Activated CD8-positive, alpha-beta T cell treated with anti-CD3 and anti-CD28 coated beads for 36 hours (primary cell): Measurements from ENCODE around the gene GALNT1. TPM values are rescaled to one million over a fixed set of nuclear protein-coding genes. Genes with fewer than 3 reads are reported as not detected.

Experiments used
- ATAC-seq: fragments of 200-7000 bp; cut with Tn5 transposase; one replicate; pipeline ENCODE4 v1.10.0; 2021; ENCODE audit warnings: mild to moderate bottlenecking, moderate library complexity
- CTCF ChIA-PET: fragments of 350-600 bp; sonication (Branson Sonifier 250); formaldehyde crosslinking; loops from one replicate; lab custom pipeline; 2021; ENCODE audit warnings: antibody characterized with exemption; lab: Charles Lee
- POLR2A ChIA-PET: fragments of 350-600 bp; sonication (Branson Sonifier 250); formaldehyde crosslinking; loops from one replicate; lab custom pipeline; 2021; ENCODE audit warnings: antibody characterized with exemption; lab: Charles Lee
- DNase-seq: peaks from one replicate; pipeline ENCODE4 v3.0.0-alpha.2; 2020
- H3K27ac Mint-ChIP-seq: one replicate; pipeline ENCODE4 v1.8.0; 2021; ENCODE audit warnings: mild to moderate bottlenecking, mixed read lengths
- H3K27me3 Mint-ChIP-seq: one replicate; pipeline ENCODE4 v1.8.0; 2021; ENCODE audit warnings: mixed read lengths
- H3K36me3 Mint-ChIP-seq: one replicate; pipeline ENCODE4 v1.8.0; 2021; ENCODE audit warnings: low read depth, mixed read lengths
- H3K4me1 Mint-ChIP-seq: one replicate; pipeline ENCODE4 v1.8.0; 2021; ENCODE audit warnings: low read depth, mixed read lengths
- H3K4me3 Mint-ChIP-seq: one replicate; pipeline ENCODE4 v1.8.0; 2021; ENCODE audit warnings: mild to moderate bottlenecking, moderate library complexity, mixed read lengths
- H3K9me3 Mint-ChIP-seq: one replicate; pipeline ENCODE4 v1.8.0; 2021; ENCODE audit warnings: mixed read lengths
- CTCF ChIP-seq: fragments of 200-600 bp; IDR thresholded peaks from one replicate; pipeline ENCODE4 v1.8.0; 2022; ENCODE audit warnings: antibody characterized with exemption, mild to moderate bottlenecking
- intact Hi-C: fragments of 100-400 bp; cut with micrococcal nuclease; formaldehyde crosslinking; loops from one replicate; pipeline ENCODE4 v1.10.0; 2022
- total RNA-seq, 2 experiments: library from RNA; stranded (reverse); gene quantifications; one replicate each; pipeline ENCODE4 v1.2.3, GENCODE V29; 2021

The GALNT1 gene
- total RNA-seq, 2 experiments from 2014 or later: 38.2 to 38.8 TPM

DNA sequence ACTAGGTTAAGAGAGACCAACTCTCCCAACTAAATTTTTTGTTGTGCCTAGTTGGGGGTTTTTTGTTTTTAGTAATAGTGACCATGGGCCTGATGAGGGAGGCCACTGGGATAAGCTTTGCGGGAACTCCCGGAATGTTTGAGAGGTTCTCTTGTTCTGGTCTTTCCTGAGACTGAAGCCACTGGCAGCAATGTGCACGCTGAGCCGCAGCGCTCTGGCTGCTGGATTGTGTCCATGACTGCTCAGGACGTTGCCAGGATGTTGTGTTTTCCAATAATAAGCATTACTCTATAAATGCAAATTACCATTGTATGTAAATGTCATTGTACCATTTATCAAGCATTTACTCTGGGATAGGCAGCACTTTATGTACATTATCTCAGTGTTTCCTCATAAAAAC lies 126.1 kb downstream of the GALNT1 start:
- H3K4me3 Mint-ChIP-seq: no peak overlapping the region
- ATAC-seq (no peak), DNase-seq (no peak)
- TF ChIP-seq CTCF: no peak
- intact Hi-C loops: no loop called here
- ChIA-PET POLR2A (no interaction called here), CTCF (no interaction called here)
- no peaks in the 10 kb centered on the region for H3K4me1 Mint-ChIP-seq
- H3K27me3 Mint-ChIP-seq: no peaks in the 10 kb centered on the region
- H3K36me3 Mint-ChIP-seq: peaks cover 34% of the 10 kb centered on the region
- no peaks in the 10 kb centered on the region for H3K9me3 Mint-ChIP-seq
- H3K27ac Mint-ChIP-seq: no peak overlapping the region

DNA sequence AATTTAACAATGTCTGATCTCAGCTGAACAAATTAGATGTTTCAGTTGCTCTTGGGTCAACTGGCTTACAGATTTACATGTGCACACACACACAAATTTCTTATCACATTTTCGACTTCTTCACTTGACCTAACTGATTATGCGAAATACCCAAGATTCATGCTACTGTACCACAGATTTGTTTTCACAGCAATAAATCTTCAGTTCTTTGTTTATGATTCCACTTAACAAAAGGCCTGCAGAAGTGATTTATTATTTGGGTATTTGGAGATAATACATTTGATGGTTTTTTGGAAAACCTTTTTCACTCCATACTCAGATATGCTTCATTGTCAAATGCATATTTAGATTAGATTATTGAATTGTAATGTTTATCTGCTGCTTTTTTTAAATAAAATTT lies 129.0 kb downstream of the GALNT1 start:
- ChIA-PET CTCF (no interaction called here), POLR2A (no interaction called here)
- DNase-seq (no peak), ATAC-seq (no peak)
- H3K9me3 Mint-ChIP-seq: peaks cover 2% of the 10 kb centered on the region
- H3K4me3 Mint-ChIP-seq: no peak overlapping the region
- no peak overlapping the region for H3K27ac Mint-ChIP-seq
- intact Hi-C loops: no loop called here
- no peaks in the 10 kb centered on the region for H3K27me3 Mint-ChIP-seq
- peaks cover 35% of the 10 kb centered on the region for H3K36me3 Mint-ChIP-seq
- no peak for TF ChIP-seq CTCF
- no peaks in the 10 kb centered on the region for H3K4me1 Mint-ChIP-seq

- no peak for DNase-seq
- Mint-ChIP-seq H3K27ac (no peak overlapping the region), H3K36me3 (peaks cover 35% of the 10 kb centered on the region), H3K4me1 (no peaks in the 10 kb centered on the region), H3K9me3 (peaks cover 5% of the 10 kb centered on the region), H3K27me3 (no peaks in the 10 kb centered on the region), H3K4me3 (no peak overlapping the region)
- ATAC-seq: no peak
- TF ChIP-seq CTCF: no peak
- ChIA-PET CTCF (interaction anchor here (0.8 kb wide), 1 partner anchor 15 kb away, joined by 3 read pairs; no protein-coding TSS in a partner anchor), POLR2A (no interaction called here)
- intact Hi-C loops: no loop called here
These were observed 129.7 kb downstream of the GALNT1 start for GRCh38 chr18:35711227-35711626.

- no peak for TF ChIP-seq CTCF
- CTCF ChIA-PET: interaction anchor here (0.9 kb wide), 1 partner anchor 42 kb away, joined by 3 read pairs; no protein-coding TSS in a partner anchor
- POLR2A ChIA-PET: no interaction called here
- DNase-seq (no peak), ATAC-seq (no peak)
- no peaks in the 10 kb centered on the region for H3K4me1 Mint-ChIP-seq
- H3K4me3 Mint-ChIP-seq: no peak overlapping the region
- H3K36me3 Mint-ChIP-seq: peaks cover 35% of the 10 kb centered on the region
- intact Hi-C loops: no loop called here
- peaks cover 18% of the 10 kb centered on the region for H3K9me3 Mint-ChIP-seq
- H3K27me3 Mint-ChIP-seq: no peaks in the 10 kb centered on the region
- H3K27ac Mint-ChIP-seq: no peak overlapping the region
These were observed 132.0 kb downstream of the GALNT1 start for GRCh38 chr18:35713545-35713944.

DNA sequence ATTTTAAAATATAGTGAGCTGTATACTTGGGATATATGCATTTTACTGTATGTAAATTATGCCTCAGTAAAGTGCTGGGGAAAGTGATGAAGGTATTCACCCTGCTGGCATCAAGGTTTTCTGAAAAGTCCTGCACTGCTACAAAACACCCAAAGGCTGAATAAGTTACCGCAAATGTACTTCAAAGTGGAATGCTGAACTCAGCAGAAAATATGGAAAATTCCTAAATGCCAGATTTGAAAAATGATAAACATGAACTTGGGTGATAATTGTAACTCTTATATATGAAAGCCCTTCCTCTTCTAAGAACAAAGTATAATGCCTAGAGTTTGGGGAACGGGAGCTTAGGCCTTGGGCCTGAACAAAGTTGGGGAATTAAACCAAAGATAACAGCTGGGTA lies 133.0 kb downstream of the GALNT1 start:
- no peaks in the 10 kb centered on the region for H3K27me3 Mint-ChIP-seq
- H3K4me3 Mint-ChIP-seq: no peak overlapping the region
- H3K36me3 Mint-ChIP-seq: peaks cover 30% of the 10 kb centered on the region
- H3K4me1 Mint-ChIP-seq: no peaks in the 10 kb centered on the region
- ChIA-PET CTCF (interaction anchor here (0.9 kb wide), 1 partner anchor 42 kb away, joined by 3 read pairs; no protein-coding TSS in a partner anchor), POLR2A (no interaction called here)
- intact Hi-C loops: no loop called here
- DNase-seq: no peak
- no peak for ATAC-seq
- no peak overlapping the region for H3K27ac Mint-ChIP-seq
- no peak for TF ChIP-seq CTCF
- peaks cover 26% of the 10 kb centered on the region for H3K9me3 Mint-ChIP-seq
